ENCODE data around the gene TESK1.

DNA sequence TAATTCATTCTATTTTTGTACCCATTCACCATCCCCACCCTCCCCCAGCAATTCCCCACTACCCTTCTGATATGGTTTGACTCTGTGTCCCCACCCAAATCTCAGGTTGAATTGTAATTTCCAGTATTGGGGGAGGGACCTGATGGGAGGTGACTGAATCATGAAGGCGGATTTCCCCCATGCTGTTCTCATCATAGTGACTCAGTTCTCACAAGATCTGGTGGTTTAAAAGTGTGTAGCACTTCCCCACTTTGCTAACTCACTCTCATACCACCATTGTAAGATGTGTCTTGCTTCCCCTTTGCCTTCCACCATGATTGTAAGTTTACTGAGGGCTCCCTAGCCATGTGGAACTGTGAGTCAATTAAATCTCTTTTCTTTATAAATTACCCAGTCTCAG, 25.9 kb upstream of the TESK1 start:
- no peak for TF ChIP-seq EZH2 (IDR thresholded peaks at IDR 0.05; ENCODE audit: borderline replicate concordance, insufficient read depth, low read depth, low read length, poor library complexity, severe bottlenecking)
- TF ChIP-seq, protein P1, sequence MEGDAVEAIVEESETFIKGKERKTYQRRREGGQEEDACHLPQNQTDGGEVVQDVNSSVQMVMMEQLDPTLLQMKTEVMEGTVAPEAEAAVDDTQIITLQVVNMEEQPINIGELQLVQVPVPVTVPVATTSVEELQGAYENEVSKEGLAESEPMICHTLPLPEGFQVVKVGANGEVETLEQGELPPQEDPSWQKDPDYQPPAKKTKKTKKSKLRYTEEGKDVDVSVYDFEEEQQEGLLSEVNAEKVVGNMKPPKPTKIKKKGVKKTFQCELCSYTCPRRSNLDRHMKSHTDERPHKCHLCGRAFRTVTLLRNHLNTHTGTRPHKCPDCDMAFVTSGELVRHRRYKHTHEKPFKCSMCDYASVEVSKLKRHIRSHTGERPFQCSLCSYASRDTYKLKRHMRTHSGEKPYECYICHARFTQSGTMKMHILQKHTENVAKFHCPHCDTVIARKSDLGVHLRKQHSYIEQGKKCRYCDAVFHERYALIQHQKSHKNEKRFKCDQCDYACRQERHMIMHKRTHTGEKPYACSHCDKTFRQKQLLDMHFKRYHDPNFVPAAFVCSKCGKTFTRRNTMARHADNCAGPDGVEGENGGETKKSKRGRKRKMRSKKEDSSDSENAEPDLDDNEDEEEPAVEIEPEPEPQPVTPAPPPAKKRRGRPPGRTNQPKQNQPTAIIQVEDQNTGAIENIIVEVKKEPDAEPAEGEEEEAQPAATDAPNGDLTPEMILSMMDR (IDR thresholded peaks at IDR 0.05), result no peak

Data from B cell (primary cell).